Stimulated activated naive CD8-positive, alpha-beta T cell treated with anti-CD3 and anti-CD28 coated beads, Interleukin-15, amount 100 ng/mL, for 72 hours (primary cell): ENCODE data around the gene RYR2.

Experiments used
- ATAC-seq: fragments of 150-1000 bp; cut with Tn5 transposase; 2 replicates; pipeline ENCODE4 v1.10.0; 2021; ENCODE audit warnings: mild to moderate bottlenecking, moderate library complexity
- DNase-seq, 2 donors: peaks; one replicate each; pipeline ENCODE4 v3.0.0; 2021 to 2022
- H3K27ac Mint-ChIP-seq, 2 donors: one replicate each; pipeline ENCODE4 v1.8.0; 2022; ENCODE audit warnings: mild to moderate bottlenecking in 2 of 2, mixed read lengths in 2 of 2, moderate library complexity in 2 of 2
- H3K27me3 Mint-ChIP-seq: one replicate; pipeline ENCODE4 v1.8.0; 2022; ENCODE audit warnings: mixed read lengths
- H3K4me1 Mint-ChIP-seq: one replicate; pipeline ENCODE4 v1.8.0; 2022; ENCODE audit warnings: mild to moderate bottlenecking, mixed read lengths
- H3K4me3 Mint-ChIP-seq, 2 donors: one replicate each; pipeline ENCODE4 v1.8.0; 2022; ENCODE audit warnings: mild to moderate bottlenecking in 2 of 2, mixed read lengths in 2 of 2, moderate library complexity in 1 of 2
- H3K9me3 Mint-ChIP-seq, 2 donors: one replicate each; pipeline ENCODE4 v1.8.0; 2022; ENCODE audit warnings: mixed read lengths in 2 of 2

RYR2 gene

DNA sequence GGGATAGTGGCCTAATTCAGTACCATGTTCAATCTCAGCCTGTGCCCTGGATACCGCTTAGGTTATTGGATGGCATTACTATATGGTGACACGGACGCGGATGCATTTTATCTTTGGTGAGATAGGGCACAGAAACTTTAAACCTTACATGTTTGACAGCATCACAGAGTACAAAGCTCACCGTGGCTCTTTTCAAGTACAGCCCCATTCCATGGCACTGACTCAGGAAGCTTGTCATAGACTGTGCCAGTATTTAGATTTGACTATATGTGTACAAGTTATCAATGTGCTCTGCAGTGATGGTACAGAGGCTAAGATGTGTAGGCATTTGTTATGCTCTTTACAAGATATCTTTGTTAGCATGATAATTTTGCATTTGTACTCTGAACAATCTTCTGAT, 169.0 kb downstream of the RYR2 start:
- DNase-seq (no peak), ATAC-seq (no peak)
- Mint-ChIP-seq H3K27ac (no peak overlapping the region), H3K9me3 (no peaks in the 10 kb centered on the region), H3K4me1 (no peaks in the 10 kb centered on the region), H3K27me3 (no peaks in the 10 kb centered on the region), H3K4me3 (no peak overlapping the region)

GRCh38 chr1:237211540-237211939, 169.6 kb downstream of the RYR2 start:
- H3K27ac Mint-ChIP-seq: no peak overlapping the region
- H3K9me3 Mint-ChIP-seq: no peaks in the 10 kb centered on the region
- ATAC-seq (no peak), DNase-seq (no peak)
- no peaks in the 10 kb centered on the region for H3K4me1 Mint-ChIP-seq
- no peaks in the 10 kb centered on the region for H3K27me3 Mint-ChIP-seq
- H3K4me3 Mint-ChIP-seq: no peak overlapping the region

- no peak for DNase-seq
- H3K27ac Mint-ChIP-seq: no peak overlapping the region
- no peak for ATAC-seq
- H3K4me3 Mint-ChIP-seq: no peak overlapping the region
- no peaks in the 10 kb centered on the region for H3K4me1 Mint-ChIP-seq
- no peaks in the 10 kb centered on the region for H3K9me3 Mint-ChIP-seq
- no peaks in the 10 kb centered on the region for H3K27me3 Mint-ChIP-seq
These were observed 178.0 kb downstream of the RYR2 start for GRCh38 chr1:237219751-237220642.

DNA sequence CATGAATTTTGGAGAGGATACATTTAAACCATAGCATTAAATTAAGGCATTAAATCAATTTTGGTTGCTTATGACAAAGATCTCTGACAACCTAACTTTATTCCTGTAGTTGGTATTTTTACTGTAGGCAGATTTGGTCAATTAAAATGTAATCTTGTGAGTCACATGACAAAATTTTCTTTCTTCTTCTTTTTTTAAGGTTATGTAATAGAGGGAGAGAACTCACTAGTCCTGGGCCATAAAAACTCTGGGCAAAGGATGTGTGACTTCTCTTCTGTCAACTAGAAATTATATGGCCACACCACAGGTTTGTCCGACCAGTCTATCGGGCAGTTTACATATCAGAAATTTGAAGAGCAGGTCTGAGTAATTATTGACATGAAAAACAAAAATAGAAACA, 181.4 kb downstream of the RYR2 start:
- ATAC-seq (no peak), DNase-seq (no peak)
- Mint-ChIP-seq H3K4me3 (no peak overlapping the region), H3K27me3 (no peaks in the 10 kb centered on the region), H3K9me3 (no peaks in the 10 kb centered on the region), H3K4me1 (no peaks in the 10 kb centered on the region), H3K27ac (no peak overlapping the region)

DNA sequence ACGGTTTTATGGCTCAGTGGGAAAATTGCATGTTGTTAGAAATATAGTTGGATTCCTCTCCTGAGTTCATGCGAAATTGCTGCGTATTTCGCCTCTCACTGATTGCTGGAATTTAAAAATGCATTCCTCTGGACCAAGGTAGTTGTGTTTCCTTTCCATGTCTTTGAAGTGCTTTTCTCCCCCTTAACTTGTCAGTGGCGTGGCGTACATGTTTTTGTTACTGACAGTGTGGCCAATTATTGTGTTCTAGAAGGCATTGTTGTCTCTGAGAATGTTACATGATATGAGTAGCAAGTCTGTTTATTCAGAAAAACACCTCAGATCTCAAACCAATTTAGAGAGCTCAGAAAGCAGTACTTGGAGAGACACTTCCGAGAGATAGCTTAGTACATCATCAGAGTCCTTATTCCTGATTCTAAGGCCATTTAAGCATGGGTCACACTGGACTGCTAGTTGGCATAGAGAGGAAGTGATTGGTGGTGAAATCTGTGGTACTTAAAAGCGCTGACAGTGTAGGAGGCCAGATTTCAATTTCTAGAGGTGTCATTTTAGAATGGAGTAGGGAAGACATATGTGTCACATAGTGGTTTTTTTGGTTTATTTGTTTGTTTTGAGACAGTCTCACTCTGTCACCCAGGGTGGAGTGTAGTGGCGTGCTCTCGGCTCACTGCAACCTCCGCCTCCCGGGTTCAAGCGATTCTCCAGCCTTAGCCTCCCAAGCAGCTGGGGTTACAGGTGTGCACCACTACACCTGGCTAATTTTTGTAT, 184.4 kb downstream of the RYR2 start:
- ATAC-seq (no peak), DNase-seq (no peak)
- no peaks in the 10 kb centered on the region for H3K4me1 Mint-ChIP-seq
- H3K27me3 Mint-ChIP-seq: no peaks in the 10 kb centered on the region
- no peak overlapping the region for H3K4me3 Mint-ChIP-seq
- no peak overlapping the region for H3K27ac Mint-ChIP-seq
- no peaks in the 10 kb centered on the region for H3K9me3 Mint-ChIP-seq

- DNase-seq (no peak), ATAC-seq (no peak)
- no peaks in the 10 kb centered on the region for H3K27me3 Mint-ChIP-seq
- no peaks in the 10 kb centered on the region for H3K9me3 Mint-ChIP-seq
- H3K4me1 Mint-ChIP-seq: no peaks in the 10 kb centered on the region
- no peak overlapping the region for H3K27ac Mint-ChIP-seq
- no peak overlapping the region for H3K4me3 Mint-ChIP-seq
These were observed 185.5 kb downstream of the RYR2 start for GRCh38 chr1:237227476-237227875.

GRCh38 chr1:237228421-237228820, 186.4 kb downstream of the RYR2 start:
- DNase-seq: no peak
- H3K27ac Mint-ChIP-seq: no peak overlapping the region
- no peaks in the 10 kb centered on the region for H3K4me1 Mint-ChIP-seq
- ATAC-seq: no peak
- no peaks in the 10 kb centered on the region for H3K9me3 Mint-ChIP-seq
- H3K27me3 Mint-ChIP-seq: no peaks in the 10 kb centered on the region
- H3K4me3 Mint-ChIP-seq: no peak overlapping the region

DNA sequence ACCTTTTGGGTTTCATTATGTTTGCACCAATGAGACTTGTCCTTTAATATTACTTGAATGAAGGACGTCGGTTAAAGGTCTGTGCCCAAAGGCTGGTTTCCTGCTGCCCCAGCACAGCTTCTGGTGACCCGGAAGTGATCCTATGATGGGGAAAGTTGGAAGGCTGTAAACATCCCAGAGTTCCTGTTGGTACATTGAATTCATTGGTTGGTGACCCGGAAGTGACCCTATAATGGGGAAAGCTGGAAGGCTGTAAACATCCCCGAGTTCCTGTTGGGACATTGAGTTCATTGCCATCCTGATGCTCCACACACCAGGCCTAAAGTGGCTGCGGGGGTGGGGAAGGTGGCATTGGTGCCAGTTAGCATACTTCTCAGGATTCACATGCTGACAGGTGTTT, 187.3 kb downstream of the RYR2 start:
- H3K9me3 Mint-ChIP-seq: no peaks in the 10 kb centered on the region
- no peaks in the 10 kb centered on the region for H3K4me1 Mint-ChIP-seq
- DNase-seq (no peak), ATAC-seq (no peak)
- no peak overlapping the region for H3K27ac Mint-ChIP-seq
- H3K27me3 Mint-ChIP-seq: no peaks in the 10 kb centered on the region
- H3K4me3 Mint-ChIP-seq: no peak overlapping the region

DNA sequence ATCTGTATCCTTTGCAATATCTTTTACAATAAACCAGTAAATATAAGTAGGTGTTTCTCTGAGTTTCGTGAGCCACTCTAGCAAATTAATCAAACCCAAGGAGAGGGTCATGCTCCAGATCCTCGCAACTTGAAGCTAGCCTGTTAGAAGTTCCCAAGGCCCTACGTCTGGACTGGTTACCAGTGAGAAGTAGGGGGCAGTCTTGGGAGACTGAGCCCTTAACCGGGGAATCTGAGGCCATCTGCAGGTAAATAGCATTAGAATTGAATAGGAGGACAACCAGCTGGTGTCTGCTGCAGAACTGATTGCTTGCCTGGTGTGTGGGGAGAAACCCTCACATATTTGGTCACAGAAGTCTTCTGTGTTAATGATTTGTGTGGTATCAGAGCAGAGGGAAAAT, 190.5 kb downstream of the RYR2 start:
- no peak for DNase-seq
- Mint-ChIP-seq H3K9me3 (peaks cover 0 to under 1% of the 10 kb centered on the region in 2 donors), H3K4me3 (no peak overlapping the region), H3K27ac (no peak overlapping the region), H3K27me3 (peaks cover under 1% of the 10 kb centered on the region), H3K4me1 (no peaks in the 10 kb centered on the region)
- no peak for ATAC-seq

DNA sequence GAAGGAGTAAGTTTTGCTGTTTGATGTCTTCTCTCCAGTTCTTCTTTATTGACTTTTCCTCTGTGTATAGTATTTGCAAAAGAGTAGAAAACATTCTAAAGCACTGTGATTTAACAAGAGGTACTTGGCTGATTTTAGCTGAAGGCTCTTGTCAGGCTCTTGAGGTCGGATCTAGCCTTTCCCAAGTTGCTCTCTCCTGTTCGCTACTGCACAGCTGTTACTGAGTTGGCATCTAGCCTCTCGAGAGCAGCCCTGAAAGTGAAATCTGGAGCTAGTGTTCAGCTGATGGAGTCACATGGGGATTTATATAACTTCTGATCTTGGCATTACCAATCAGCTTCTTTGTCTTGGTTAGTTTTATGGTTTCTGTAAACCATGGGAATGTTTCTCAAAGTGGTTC, 193.1 kb downstream of the RYR2 start:
- ATAC-seq: no peak
- Mint-ChIP-seq H3K27ac (no peak overlapping the region), H3K4me1 (no peaks in the 10 kb centered on the region)

GRCh38 chr1:237237721-237238120, 195.7 kb downstream of the RYR2 start:
- peaks cover 0 to 8% of the 10 kb centered on the region in 2 donors for H3K9me3 Mint-ChIP-seq
- H3K27me3 Mint-ChIP-seq: peaks cover 8% of the 10 kb centered on the region

More for the DNA sequence above, 193.1 kb downstream of the RYR2 start:
- Mint-ChIP-seq H3K9me3 (peaks cover 0 to 8% of the 10 kb centered on the region in 2 donors), H3K4me3 (no peak overlapping the region), H3K27me3 (peaks cover 8% of the 10 kb centered on the region)
- no peak for DNase-seq

GRCh38 chr1:237239248-237239647, 197.3 kb downstream of the RYR2 start:
- peaks cover 8% of the 10 kb centered on the region for H3K27me3 Mint-ChIP-seq
- peaks cover 0 to 8% of the 10 kb centered on the region in 2 donors for H3K9me3 Mint-ChIP-seq
- no peak overlapping the region for H3K4me3 Mint-ChIP-seq
- no peak for ATAC-seq
- no peak for DNase-seq
- no peak overlapping the region for H3K27ac Mint-ChIP-seq
- no peaks in the 10 kb centered on the region for H3K4me1 Mint-ChIP-seq

More at GRCh38 chr1:237237721-237238120, 195.7 kb downstream of the RYR2 start:
- DNase-seq (no peak), ATAC-seq (no peak)
- H3K4me1 Mint-ChIP-seq: no peaks in the 10 kb centered on the region
- no peak overlapping the region for H3K4me3 Mint-ChIP-seq
- no peak overlapping the region for H3K27ac Mint-ChIP-seq

DNA sequence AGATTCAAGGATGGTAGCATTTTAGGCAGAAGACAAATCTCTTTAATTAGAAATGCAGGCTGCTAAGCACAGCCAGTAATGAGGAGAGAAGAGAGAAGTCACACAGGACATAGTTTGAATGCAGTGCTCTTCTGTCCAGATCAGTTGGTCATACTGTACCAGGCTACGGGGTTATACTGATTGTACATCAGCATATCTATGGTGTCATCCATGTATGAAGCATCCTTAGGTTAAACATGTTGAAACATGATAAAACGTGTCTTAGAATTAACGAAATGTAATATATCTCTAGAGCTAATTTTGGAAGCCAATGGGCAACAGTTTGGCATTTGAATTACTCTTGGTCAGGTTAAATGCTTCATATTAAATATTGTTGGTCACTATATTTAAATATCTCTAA, 199.1 kb downstream of the RYR2 start:
- no peaks in the 10 kb centered on the region for H3K4me1 Mint-ChIP-seq
- H3K27me3 Mint-ChIP-seq: peaks cover 8% of the 10 kb centered on the region
- ATAC-seq (no peak), DNase-seq (no peak)
- no peak overlapping the region for H3K4me3 Mint-ChIP-seq
- peaks cover 0 to 8% of the 10 kb centered on the region in 2 donors for H3K9me3 Mint-ChIP-seq
- no peak overlapping the region for H3K27ac Mint-ChIP-seq

DNA sequence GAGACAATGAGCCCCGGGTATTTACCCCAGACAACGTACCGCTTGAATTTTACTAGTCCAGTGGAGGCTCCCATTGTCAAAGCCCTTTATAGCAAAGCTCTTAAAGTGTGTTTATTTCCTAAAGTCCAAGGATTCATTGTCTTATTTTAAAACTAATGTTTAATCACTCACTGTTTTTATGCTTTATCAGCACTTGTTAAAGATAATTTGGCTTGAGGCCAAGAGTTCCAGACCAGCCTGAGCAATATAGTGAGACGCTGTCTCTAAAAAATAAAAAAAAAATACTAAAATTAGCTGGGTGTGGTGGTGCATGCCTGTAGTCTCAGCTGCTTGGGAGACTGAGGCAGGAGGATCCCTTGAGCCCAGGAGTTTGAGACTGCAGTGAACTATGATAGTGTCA, 202.8 kb downstream of the RYR2 start:
- Mint-ChIP-seq H3K4me3 (no peak overlapping the region), H3K27ac (no peak overlapping the region), H3K4me1 (no peaks in the 10 kb centered on the region), H3K27me3 (no peaks in the 10 kb centered on the region), H3K9me3 (no peaks in the 10 kb centered on the region)
- no peak for DNase-seq
- no peak for ATAC-seq

DNA sequence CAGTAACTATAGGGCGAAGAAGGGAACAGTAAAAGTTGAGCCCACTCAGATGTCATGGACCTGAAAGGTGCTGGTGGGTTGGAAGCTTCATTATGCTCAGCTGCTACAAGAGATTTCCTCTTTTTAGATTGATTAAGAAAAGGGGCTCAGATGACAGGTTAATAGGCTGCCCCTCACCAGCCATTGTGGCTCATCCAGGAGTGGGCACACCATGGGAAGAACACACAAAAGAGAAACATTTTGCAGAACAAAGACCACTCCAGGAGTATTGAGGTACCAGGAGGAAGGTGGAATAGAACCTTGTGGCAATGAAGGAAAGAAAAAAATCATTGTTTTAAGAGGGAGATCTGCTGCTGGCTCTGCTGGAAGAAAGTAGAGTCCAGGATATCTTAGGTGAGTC, 205.5 kb downstream of the RYR2 start:
- Mint-ChIP-seq H3K4me1 (no peaks in the 10 kb centered on the region), H3K9me3 (no peaks in the 10 kb centered on the region)
- ATAC-seq: no peak

DNA sequence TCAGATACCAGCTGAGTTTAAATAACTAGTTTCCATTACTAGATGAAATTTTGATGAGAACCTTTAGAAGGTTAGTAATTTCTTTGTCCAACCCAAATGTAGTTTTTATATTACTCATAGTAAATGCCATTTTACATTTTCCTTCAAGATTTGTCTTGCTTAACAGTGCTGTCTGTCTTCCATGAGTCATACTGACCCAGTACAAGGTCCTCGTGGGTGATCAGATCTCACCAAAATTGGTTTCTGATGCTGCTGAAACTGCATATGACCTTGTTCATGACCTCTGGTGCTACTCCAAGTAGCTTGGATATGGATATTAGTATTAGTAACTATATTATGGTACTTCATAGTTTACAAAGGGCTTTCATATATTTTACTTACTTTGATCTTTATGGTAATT, 207.1 kb downstream of the RYR2 start:
- no peaks in the 10 kb centered on the region for H3K4me1 Mint-ChIP-seq
- no peaks in the 10 kb centered on the region for H3K27me3 Mint-ChIP-seq
- no peak overlapping the region for H3K27ac Mint-ChIP-seq
- H3K4me3 Mint-ChIP-seq: no peak overlapping the region
- ATAC-seq (no peak), DNase-seq (no peak)
- H3K9me3 Mint-ChIP-seq: no peaks in the 10 kb centered on the region

More for the DNA sequence above, 205.5 kb downstream of the RYR2 start:
- no peak for DNase-seq
- Mint-ChIP-seq H3K27me3 (no peaks in the 10 kb centered on the region), H3K27ac (no peak overlapping the region), H3K4me3 (no peak overlapping the region)
